Activated CD8-positive, alpha-beta memory T cell treated with anti-CD3 and anti-CD28 coated beads for 24 hours (primary cell): ENCODE measurements around the gene MRO.
"Not testable (repeated sequence)": the region's sequence is repeated elsewhere in the genome, so short reads cannot be mapped to it uniquely, and the experiment has no call there.

Experiments used
- DNase-seq: peaks from one replicate; pipeline ENCODE4 v3.0.0-alpha.2; 2020

MRO gene

DNA sequence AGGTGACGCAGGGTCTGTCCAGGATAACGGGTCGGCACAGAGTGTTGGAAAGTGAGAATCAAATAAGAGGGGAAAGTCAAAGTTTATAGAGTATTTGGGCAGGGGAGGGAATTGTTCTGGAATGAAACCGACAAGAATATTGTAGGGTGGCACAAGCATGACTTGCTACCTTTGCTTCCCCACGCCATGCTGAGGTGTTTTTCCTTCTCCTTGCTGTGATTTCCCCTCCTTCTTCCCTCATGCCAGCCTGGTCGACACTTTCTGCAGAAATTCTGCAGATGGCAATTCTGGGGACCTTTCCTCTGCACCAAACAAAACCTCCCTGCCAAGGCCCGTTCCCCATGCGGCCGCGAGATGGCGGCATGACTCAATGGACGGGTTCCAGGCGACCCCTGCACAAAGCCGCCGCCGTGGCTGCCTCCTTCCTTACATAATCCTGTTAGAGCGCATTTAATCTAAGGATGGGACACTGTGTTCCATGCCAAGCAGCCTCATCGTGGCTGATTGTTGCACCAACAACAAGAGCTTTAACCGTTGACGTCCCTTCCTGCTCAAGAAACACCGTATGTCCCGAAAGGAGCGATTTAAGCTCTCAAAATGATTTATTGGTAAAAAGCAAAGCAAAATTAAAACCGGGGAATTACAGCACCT, at the start of gene MRO:
MRO (minus strand) TSS at position 289 of the 651 bp plus-strand sequence. CDS start 10,616 bp downstream, outside the sequence.
- peak; percentile 89 for DNase-seq

DNA sequence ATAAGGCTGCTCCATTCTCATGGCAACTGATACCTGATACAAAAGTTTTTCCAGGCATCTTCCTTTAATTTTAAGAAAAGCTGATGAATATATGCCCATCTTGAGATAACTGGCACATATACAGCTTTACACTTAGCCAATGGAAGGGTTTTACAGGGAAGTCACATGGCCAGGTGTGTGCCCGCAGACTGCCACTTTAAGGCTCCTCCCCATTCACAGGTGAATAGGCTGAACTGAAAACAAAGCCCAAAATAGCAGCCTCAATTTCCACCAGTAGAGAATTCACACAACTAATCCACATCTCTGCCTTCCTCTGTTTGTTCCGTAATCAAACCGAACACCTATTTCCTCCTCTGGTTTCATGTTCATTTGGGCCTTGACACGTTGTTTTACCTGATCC, 49.3 kb upstream of the MRO start:
- DNase-seq = no peak

DNA sequence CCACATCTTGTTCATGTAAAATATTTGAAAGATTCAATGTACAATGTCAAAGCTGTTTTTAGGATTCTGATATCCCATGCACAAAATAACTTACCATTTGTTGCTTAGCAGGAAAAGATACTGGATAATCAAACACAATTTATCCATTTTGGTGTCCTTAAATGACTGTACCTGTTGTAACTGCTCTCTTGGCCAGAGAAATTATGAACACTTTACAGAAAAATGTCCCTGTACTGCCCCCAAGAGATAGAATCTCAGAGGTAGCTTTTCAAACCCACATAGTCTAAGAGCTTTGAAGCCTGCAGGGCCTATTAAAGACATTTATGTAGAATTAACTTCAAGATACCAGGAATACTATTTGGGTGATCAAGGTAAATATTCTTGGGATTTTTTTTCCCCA, 46.9 kb upstream of the MRO start:
- no peak for DNase-seq

DNA sequence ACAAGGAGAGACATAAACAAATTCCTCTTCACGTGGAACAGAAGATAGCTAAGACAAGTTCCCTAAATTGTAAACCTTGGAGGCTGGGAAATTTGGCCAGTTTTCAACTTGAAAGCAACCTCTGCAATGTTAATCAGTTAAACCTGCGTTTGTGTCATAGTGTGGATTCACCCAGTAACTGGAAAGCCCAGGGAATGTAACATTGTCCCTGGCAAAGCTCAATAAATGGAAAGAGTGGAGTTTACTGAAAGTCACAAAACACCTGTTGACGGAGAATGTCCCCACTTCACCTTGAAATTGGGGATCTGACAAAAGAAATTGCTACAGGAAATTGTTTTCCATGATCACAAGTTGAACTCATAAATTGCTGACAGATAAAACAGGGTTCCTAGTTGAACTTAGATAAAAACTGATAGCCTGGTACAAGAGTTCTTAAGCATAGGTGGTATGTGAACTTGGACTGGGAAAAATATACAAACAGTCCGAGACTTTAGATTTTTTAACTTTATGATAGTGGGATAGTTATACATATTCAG, 44.1 kb upstream of the MRO start:
- no peak for DNase-seq

DNA sequence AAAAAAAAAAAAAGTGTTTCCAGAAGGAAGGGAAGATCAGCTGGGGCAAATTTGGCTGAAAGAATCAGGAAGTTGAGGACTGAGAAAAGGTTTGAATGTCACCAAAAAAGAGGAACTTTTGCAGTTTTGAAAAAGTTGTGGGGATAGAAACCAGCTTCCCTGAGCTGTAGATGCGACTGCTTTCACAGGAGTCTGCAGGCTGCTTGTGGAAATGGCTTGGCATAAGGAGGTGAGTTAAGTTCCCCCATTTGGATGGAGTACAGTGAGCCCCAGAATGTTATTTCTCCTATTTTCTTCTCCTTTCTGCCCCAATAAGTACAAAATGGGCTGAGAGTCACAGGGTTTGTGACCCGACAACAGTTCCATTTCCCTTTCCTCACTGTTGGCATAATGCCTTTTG, 42.6 kb upstream of the MRO start:
- DNase-seq = no peak

DNA sequence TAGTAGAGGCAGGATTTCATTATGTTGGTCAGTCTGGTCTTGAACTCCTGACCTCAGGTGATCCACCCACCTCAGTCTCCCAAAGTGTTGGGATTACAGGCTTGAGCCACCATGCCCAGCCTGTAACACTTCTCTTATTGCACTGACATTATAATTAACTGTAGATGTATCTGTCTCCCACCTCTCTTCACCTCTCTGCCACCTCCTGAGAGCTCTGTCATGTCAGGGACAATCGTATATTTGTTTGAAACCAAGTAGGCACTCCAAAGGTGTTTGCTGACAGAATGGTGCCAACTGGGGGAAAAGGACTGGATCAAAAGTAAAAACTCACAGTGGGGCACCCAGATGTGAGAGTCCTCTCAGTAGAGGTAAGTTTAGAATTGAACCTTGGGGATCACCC, 41.8 kb upstream of the MRO start:
- no peak for DNase-seq

DNA sequence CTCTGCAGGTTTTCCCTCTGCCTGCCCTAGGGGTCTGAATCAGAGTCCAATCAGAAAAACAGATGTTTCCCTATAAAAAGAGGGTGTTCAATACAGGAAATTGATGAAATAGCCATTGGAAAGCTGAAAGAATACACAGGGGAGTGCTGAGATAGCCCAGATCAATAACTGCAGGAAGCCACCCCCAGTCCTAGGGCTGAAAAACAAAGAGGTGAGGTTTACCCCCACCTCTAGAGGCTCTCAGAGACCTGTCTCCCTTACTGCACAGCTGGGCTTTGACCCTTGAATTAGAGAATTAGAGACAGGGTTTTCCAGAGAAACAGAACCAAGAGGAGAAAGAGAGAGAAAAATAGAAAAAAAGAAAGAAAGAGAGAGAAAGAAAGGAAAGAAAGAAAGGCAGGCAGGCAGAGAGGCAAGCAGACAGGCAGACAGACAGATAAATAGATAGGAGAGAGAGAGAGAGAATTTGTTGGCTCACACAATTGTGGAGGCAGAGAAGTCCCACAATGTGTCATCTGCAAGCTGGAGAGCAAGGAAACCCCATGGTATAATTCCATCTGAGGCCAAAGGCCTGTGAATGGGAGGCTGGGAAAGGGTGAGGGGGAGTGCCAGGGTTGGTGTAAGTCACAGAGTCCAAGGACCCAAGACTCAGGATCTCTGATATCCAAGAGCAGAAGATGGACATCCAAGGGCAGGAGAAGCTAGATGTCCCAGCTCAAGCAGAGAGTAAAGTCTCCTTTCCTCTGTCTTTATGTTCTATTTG, 40.2 kb upstream of the MRO start:
- DNase-seq = no peak

DNA sequence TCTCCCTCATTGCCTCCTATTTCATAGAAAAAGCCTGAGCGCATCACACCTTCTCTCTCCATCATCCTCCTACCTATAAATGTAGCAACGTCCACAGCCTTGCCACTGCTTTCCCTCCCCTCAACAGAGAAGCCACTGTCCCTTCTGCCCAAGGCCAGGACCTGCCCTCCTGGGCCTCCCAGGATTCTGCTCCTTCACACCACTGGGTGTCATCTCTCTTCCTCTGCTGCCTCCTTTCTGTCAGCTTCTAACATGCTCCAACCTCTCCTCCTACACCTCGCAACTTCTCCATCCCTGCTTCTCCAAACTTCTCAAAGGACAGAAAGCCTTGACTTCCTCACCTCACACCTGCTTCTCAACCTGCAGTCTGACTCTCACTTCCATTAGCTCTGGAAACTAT, 37.9 kb upstream of the MRO start:
- no peak for DNase-seq

DNA sequence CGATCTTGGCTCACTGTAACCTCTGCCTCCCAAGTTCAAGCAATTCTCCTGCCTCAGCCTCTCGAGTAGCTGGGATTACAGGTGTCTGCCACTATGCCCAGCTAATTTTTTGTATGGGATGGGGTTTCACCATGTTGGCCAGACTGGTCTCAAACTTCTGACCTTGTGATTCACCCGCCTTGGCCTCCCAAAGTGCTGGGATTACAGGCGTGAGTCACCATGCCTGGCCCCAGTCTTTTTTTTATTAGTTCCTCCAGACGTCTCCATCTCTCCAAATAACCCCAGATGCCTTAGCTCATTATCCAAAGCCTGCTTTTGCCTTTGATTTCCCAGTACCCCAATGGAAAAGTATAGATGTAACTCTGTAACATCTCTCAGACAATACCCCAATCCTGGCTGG, 37.4 kb upstream of the MRO start:
- DNase-seq = not testable (repeated sequence)

DNA sequence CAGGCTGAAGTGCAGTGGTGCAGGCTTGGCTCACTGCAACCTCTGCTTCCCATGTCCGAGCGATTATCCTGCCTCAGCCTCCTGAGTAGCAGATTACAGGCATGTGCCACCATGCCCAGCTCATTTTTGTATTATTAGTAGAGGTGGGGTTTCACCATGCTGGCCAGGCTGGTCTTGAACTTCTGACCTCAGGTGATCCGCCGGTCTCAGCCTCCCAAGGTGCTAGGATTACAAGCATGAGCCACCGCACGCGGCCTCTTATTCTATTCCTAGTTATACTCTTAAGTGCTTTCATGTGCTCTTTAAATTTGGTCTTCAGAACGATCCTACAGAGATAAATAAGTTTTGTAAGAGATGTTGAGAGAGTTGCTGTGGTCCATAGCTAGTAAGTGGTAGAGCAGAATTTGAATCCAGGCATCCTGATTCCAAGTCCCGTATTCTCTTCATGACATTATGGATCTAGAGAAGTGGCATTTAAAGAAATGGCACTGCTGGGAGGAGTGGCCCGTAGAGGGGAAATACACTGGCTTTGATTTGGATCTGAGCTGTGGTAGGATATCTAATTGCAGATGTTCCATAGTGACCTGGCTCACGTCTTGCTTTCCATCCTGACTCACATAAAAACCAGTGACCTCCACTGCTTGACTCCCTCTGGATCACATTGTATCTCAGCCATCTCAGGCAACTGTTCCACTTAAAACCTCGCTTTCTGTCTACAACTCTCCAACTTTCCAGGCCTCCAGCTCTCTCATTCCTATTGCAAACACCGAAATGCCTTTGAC, 36.4 kb upstream of the MRO start:
- no peak for DNase-seq

DNA sequence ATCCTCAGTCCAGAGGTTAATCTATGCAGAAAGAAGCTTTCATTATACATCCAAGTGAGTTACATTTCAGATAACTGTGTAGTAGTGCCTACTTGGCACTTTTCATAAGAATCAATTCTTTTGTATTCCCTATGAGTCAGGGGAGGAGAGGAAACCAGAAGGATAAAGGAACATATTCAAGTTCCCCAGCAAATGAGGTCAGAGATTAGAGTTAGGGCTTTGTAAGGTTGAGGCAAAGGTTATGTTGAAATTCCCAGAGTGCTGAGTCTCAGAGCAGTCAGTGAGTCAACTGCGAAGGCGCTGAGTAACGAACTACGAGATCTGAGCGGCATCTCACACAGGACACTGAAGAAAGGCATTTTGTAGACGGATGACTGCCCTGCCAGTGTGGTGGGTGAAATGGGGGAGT, 34.1 kb upstream of the MRO start:
- DNase-seq = no peak

DNA sequence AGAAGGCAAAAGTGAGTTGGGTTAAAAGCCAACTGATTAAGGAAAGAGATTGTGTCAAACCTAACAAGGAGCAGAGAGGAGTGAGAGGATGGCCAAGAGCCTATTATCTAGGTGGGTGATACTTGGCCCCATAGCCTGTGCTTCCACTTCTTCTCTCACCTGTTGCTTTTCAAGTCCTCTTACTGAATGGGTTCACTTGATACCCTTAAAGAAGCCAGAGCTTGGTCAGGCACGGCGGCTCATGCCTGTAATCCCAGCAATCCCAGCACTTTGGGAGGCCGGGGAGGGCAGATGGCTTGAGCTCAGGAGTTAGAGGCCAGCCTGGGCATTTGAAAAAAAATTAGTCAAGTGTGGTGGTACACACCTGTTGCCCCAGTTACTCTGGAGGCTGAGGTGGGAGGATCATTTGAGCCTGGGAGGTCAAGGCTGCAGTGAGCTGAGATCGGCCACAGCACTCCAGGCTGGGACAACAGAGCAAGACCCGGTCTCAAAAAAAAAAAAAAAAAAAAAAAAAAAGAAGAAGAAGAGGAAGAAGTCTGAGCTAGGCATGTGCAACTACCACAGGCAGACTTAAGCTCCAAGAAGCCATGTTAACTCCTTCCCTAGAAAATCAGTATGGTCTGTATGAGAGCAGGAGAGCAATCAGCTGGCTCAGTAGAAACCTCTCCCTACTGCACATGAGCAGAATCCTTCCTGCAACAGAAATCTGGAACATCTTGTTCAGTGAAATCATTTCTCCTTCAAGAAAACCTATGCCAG, 30.7 kb upstream of the MRO start:
- no peak for DNase-seq

DNA sequence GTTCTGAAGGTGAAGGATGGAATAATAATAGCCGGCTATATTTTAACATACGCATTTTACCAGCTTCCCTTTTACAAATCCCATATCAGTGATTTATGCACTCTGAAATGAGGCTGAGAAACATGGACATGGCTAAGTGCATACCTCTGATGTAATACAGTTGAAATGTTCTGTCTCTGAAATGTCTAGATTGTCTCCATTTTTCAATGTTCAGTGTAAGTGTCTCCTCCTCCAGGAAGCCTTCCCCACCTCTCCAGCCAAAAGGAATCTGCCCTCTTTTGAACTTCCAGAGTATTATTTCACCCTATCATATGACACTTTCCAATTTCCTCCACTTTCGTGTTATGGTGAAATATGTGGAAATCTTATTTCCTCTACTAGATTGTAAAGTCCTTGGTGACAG, 29.6 kb upstream of the MRO start:
- DNase-seq = no peak

DNA sequence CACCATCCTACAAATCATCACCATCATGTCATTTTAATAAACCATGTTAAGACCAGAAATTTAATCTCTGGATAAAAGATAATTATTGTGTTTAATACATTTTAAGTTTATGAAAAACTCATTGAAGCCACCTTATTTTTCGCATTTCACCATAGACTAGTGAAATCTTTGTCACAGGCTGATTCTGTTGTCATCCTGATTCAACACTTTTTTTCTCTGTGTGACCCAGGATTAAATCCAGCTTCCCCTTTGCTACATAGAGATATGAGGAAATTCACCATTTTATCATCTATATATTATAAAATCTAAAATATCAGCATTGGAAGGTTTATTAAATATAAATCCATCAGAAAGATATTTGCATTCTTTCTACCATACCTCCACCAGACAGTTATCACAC, 29.2 kb upstream of the MRO start:
- no peak for DNase-seq

DNA sequence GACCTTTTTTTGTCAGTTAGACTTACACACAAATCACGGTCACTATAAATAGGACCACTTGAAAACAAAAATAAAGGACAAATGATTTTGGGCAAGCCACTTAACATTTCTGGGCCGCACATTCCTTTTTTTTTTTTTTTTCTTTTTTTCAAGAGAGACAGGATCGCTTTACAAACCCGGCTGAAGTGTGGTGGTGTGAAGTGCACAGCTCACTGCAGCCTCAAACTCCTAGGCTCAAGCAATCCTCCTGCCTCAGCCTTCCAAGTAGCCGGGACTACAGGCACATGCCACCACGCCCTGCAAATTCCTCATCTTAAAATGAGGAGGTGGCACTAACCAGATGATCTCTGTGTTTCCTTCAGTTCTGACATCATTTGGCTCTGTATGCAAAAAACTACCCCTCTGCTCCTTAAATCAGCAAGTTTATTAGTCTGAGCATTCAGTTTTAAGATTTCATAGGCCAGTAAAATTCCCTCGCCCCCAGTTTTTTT, 28.3 kb upstream of the MRO start:
- DNase-seq = no peak

DNA sequence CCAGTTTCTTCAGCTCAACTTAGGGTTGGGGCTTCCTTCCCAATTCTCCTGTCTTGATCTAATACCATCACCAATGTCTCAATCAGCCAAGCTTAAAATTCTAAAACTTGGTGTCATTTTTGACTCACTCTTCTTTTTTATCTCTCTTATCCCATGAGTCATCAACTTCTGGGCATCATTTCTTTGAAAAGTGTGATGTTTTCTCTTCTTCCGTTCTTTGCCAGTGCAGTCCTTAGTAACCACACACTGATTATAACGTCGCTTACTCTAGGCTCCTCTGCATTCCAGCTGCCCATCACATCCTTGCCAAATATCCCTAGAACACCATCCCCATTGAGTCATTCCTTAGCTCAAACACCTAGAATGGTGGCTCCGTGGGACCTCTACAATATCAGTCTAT, 27.4 kb upstream of the MRO start:
- no peak for DNase-seq

DNA sequence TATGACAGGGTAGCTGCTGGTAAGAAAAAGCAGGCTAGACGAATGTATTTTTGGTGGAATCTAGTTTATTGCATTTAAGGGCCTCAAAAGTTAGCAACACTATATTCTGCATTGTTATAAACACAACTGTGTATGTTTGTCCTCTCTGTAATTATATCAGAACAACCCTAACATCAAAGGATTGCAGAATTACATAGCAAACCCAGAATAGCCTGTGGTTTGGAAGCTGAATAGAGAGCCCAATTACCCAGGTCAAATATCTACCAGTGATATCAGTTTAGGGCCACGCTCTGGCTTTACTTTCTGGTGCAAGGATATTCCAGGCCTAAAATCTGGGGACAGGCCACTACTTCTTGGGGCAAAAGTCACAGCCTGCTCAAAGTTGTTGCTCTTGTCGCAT, 25.1 kb upstream of the MRO start:
- DNase-seq = no peak

DNA sequence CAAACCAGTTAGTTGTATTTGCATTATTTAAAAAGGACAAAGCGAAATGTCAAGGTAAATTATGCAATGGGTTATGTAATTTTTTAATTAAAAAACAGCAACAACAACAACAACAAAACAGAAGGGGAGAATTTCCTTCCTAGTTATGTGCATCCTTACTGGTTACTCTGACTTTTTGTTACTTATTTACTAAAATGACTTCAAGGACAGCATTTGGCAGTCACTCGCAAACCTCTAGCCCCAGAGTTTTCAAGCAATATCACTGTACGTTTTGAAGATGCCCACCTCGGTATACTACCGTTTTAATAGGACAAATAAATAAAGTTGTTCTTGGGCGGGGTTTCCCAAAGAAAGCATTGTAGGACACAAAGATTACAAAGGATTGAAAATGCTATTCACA, 24.7 kb upstream of the MRO start:
- no peak for DNase-seq

DNA sequence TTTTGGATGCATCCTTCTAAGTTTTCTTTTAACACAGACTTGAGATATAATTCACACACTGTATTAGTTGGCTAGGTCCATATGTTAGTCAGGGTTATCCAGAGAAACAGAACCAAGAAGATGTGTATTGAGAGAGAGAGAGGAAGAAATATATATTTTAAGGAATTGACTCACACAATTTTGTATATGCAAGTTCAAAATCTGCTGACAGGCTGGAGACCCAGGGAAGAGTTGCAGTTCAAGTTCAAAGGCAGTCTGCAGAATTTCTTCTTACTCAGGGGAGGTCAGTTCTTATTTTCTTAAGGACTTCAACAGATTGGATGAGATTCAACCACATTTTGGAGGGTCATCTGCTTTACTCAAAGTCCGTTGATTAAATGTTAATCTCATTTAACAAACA, 23.0 kb upstream of the MRO start:
- DNase-seq = no peak

DNA sequence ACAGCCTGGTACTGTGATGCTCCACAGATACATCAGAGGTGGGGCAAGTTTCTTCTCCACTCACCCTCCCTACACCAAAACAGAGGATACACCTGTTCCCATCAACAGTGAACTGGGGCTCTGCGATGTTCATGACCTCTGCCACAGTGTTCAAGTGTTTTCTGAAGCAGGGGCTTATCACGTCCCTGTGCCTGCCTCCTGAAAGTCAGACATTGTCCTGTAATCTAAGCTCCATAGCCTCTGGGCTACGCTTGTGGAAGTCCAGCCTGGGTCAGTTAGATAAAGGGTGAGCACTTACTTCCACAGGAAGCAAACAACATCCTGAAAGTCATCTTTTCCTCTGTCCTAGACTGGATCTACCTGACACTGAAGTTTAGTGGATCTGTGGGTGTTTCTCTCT, 20.2 kb upstream of the MRO start:
- DNase-seq = no peak

DNA sequence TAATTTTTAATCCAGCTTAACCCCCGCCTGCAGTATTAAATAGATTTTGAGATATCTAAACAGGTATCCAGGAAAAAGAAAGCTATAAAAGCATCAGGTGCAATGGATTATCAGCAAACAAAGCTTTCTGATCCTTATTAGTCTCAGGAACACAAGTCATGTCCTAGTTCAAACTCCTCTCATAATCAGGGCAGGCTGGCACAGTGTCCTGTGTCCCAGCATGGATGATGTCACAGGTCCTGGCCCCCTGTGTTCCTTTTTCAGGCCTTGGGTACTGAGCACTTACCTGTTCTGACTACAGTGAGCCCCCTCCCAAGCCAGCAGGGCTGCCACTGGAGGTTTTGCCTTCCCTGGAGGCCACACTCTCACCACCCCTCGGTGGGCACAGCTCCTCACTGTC, 19.5 kb upstream of the MRO start:
- no peak for DNase-seq

DNA sequence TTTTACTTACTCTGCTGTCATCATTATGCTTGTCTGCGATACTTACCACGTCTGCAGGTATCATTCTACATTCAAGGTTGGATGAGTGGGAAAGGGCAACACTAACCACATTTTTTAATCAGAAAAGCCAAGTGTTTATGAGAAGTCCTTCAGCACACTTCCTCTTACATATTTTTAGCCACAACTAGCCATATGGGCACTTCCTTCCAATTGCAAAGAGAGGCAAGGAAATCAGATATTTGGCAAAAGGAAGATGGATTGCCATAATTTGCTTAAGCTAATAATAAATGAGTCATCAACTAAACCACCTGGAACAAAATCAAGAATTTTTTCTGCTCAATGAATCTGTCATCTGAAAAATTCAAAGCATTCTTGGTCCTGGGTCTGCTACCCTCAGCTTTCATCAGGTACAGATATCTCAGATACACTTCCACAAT, 16.7 kb upstream of the MRO start:
- DNase-seq = no peak

DNA sequence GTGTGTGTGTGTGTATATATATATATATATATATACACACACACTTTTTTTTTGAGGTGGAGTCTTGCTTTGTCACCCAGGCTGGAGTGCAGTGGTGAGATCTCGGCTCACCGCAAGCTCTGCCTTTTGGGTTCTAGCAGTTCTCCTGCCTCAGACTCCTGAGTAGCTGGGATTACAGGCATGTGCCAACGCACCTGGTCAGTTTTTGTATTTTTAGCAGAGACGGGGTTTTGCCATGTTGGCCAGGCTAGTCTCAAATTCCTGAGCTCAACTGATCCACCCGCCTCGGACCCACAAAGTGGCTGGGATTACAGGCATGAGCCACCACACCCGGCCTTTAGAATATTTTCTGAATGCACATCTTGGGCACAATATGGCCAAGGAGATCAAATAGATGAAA, 13.7 kb upstream of the MRO start:
- DNase-seq = not testable (repeated sequence)
